Stimulated activated CD8-positive, alpha-beta memory T cell treated with anti-CD3 and anti-CD28 coated beads, Interleukin-7, amount 100 ng/mL, for 48 hours (primary cell): ENCODE results near the gene NUP210.
A peak's percentile ranks its signal among the peaks of the same experiment; 100 is the strongest.
"Not testable (repeated sequence)": the region's sequence is repeated elsewhere in the genome, so short reads cannot be mapped to it uniquely, and the experiment has no call there.

Experiments used
- DNase-seq, 2 donors: peaks; one replicate each; pipeline ENCODE4 v3.0.0-alpha.2; 2020; ENCODE audit warnings: low read depth in 1 of 2; ENCODE audit errors: extremely low read depth in 1 of 2

Gene NUP210

GRCh38 chr3:13420045-13420830, at the start of gene NUP210:
Gene NUP210 (minus strand): TSS chr3:13420322. CDS start chr3:13420226, 96 bp downstream.
- DNase-seq, result peak; percentile 64 to 68

GRCh38 chr3:13466781-13467180, 46.7 kb upstream of the NUP210 start:
- no peak for DNase-seq

- no peak for DNase-seq
These were observed 45.2 kb upstream of the NUP210 start for GRCh38 chr3:13465236-13465873.

GRCh38 chr3:13463618-13464400, 43.7 kb upstream of the NUP210 start:
- DNase-seq, result no peak

GRCh38 chr3:13462822-13463221, 42.7 kb upstream of the NUP210 start:
- DNase-seq, result no peak

- DNase-seq, result no peak
These were observed 42.1 kb upstream of the NUP210 start for GRCh38 chr3:13462125-13462629.

- peak; percentile 58 to 60 for DNase-seq
These were observed 41.3 kb upstream of the NUP210 start for GRCh38 chr3:13461169-13462124.

- DNase-seq, result no peak
These were observed 40.2 kb upstream of the NUP210 start for GRCh38 chr3:13460341-13460736.

GRCh38 chr3:13459605-13460340, 39.7 kb upstream of the NUP210 start:
- DNase-seq, result no peak

- no peak for DNase-seq
These were observed 37.5 kb upstream of the NUP210 start for GRCh38 chr3:13457593-13457992.

- no peak for DNase-seq
These were observed 35.5 kb upstream of the NUP210 start for GRCh38 chr3:13455644-13456043.

- no peak for DNase-seq
These were observed 32.6 kb upstream of the NUP210 start for GRCh38 chr3:13452490-13453335.

- DNase-seq, result no peak
These were observed 31.2 kb upstream of the NUP210 start for GRCh38 chr3:13451301-13451673.

- not testable (repeated sequence) for DNase-seq
These were observed 22.8 kb upstream of the NUP210 start for GRCh38 chr3:13442882-13443281.

- DNase-seq, result no peak
These were observed 20.2 kb upstream of the NUP210 start for GRCh38 chr3:13440204-13440817.

- not testable (repeated sequence) for DNase-seq
These were observed 16.1 kb upstream of the NUP210 start for GRCh38 chr3:13436213-13436612.

GRCh38 chr3:13433912-13434311, 13.8 kb upstream of the NUP210 start:
- DNase-seq, result no peak

GRCh38 chr3:13432093-13432492, 12.0 kb upstream of the NUP210 start:
- no peak for DNase-seq
